ENCODE data around the gene GINM1.

Gene GINM1

DNA sequence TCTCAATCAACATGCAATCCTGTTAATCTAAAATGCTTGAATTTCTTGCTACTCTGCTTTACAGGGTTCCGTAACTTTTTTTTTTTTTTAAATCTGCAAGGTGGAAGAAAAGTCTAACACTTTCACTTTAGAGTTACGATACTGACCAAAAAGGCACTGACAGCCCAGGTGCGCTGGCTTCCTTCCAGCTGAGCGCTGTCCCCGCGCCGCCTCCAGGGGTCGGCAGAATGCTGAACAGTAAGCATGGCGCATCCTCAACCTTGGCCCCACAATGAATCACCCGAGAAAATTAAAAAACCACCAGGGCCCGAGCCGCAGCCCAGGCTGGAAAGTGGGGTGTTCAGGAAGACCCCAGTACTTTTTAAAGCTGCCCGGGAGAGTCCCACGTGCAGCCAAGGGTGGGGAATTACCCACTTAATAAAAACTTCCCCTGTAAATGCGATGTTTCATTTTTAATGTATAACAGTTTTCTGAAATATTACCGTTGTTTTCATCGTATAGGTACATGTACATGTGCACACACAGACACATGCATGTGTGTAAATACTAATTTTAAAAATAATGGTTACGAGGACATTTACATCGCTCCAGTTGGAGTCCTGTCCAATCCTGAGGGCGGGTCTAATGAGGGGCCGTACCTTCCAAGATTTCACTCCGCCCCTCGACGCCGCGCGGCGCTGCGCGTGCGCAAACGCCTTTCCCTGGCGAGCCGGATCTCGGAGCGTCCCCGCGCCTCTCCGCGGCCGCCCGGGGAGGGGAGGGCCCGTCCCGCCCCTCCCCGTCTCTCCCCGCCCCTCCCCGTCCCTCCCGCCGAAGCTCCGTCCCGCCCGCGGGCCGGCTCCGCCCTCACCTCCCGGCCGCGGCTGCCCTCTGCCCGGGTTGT, at the start of gene GINM1:
Gene GINM1 (plus strand): TSS at position 849 of the 883 bp plus-strand sequence. CDS start 40 bp downstream, outside the sequence.
- Histone ChIP-seq H3K36me3 (ENCODE audit: control insufficient read depth, insufficient read depth, low read length) (no peaks in the 10 kb centered on the region), H3K27ac (ENCODE audit: low read depth, low read length) (peak within 1 kb of the TSS; percentile 81), H3K9ac (ENCODE audit: low read length) (peak within 1 kb of the TSS; percentile 95), H3K27me3 (ENCODE audit: control insufficient read depth, insufficient read depth, low read length) (no peaks in the 10 kb centered on the region), H3K4me3 (ENCODE audit: low read length) (peak within 1 kb of the TSS; percentile 91), H3K4me1 (ENCODE audit: control insufficient read depth, insufficient read depth, low read length) (no peaks in the 10 kb centered on the region)

DNA sequence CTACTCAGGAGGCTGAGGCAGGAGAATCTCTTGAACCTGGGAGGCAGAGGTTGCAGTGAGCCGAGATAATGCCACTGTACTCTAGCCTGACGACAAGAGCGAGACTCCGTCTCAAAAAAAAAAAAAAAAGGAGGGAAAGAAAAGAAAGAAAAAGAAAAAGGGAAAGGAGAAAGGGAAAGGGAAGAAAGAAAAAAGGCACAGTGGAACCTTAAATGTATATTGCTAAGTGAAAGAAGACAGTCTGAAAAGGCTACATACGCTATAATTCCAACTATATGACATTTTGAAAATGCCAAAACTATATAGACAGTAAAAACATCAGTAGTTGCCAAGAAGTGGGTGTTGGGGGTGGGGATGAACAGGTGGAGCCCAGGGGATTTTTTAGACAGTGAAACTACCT, 36.5 kb upstream of the GINM1 start:
- no peak overlapping the region for H3K27ac ChIP-seq (ENCODE audit: low read depth, low read length)
- H3K9ac ChIP-seq (ENCODE audit: low read length): no peak overlapping the region
- no peak overlapping the region for H3K4me3 ChIP-seq (ENCODE audit: low read length)
- H3K27me3 ChIP-seq (ENCODE audit: control insufficient read depth, insufficient read depth, low read length): no peaks in the 10 kb centered on the region
- peaks cover 8% of the 10 kb centered on the region for H3K36me3 ChIP-seq (ENCODE audit: control insufficient read depth, insufficient read depth, low read length)
- H3K4me1 ChIP-seq (ENCODE audit: control insufficient read depth, insufficient read depth, low read length): no peaks in the 10 kb centered on the region

GRCh38 chr6:149534742-149535141, 31.4 kb upstream of the GINM1 start:
- Histone ChIP-seq H3K4me1 (ENCODE audit: control insufficient read depth, insufficient read depth, low read length) (no peaks in the 10 kb centered on the region), H3K9ac (ENCODE audit: low read length) (no peak overlapping the region), H3K27ac (ENCODE audit: low read depth, low read length) (no peak overlapping the region), H3K36me3 (ENCODE audit: control insufficient read depth, insufficient read depth, low read length) (peaks cover 28% of the 10 kb centered on the region), H3K4me3 (ENCODE audit: low read length) (no peak overlapping the region), H3K27me3 (ENCODE audit: control insufficient read depth, insufficient read depth, low read length) (no peaks in the 10 kb centered on the region)

DNA sequence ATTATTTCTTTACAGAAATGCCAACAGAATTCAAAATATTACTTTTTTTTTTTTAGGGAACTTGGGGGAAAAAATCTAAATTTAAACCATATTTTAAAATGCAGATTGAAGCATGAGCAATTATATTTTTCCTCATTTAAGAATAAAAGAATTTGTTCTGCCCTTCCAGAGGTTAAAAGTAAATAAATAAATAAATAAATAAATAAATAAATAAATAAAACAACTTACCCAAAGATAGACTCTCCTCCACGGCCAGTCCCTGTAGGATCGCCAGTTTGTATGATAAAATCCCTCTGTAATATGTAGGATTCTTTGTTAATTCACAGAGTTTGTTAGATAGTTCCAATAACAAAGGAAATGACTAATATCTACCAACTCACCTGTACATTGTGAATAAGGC, 25.0 kb upstream of the GINM1 start:
- no peaks in the 10 kb centered on the region for H3K27me3 ChIP-seq (ENCODE audit: control insufficient read depth, insufficient read depth, low read length)
- no peak overlapping the region for H3K9ac ChIP-seq (ENCODE audit: low read length)
- H3K4me1 ChIP-seq (ENCODE audit: control insufficient read depth, insufficient read depth, low read length): peaks cover 11% of the 10 kb centered on the region
- H3K27ac ChIP-seq (ENCODE audit: low read depth, low read length): no peak overlapping the region
- peaks cover 18% of the 10 kb centered on the region for H3K36me3 ChIP-seq (ENCODE audit: control insufficient read depth, insufficient read depth, low read length)
- no peak overlapping the region for H3K4me3 ChIP-seq (ENCODE audit: low read length)

DNA sequence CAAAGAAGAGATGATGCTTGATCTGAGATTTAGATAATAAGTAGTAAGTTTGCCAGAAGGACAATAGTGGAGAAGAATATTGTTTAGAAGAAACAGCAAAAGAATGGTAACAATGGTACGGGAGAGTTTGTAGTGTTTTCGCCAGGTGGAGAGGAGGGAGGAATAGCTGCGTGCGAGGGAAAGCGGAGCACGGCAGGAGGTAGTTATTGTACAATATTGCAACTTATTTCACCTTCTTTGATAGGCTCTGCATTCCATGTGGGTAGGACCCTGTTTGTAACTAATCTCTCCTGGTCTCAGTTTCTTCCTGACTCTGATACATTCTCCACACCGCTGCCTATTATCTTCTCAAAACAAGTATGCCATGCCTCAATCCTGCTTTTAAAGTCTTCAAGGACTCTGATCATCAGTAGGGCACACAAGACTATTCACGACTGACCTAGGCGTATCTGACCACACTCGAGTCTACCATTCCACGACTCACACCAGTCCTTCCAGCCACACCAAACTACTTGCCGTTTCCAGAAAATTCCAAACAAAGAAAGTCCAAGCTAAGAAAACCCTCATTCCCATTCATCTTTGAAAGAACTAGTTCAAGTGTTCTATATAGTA, 21.4 kb upstream of the GINM1 start:
- H3K4me1 ChIP-seq (ENCODE audit: control insufficient read depth, insufficient read depth, low read length): peaks cover 14% of the 10 kb centered on the region
- H3K27ac ChIP-seq (ENCODE audit: low read depth, low read length): no peak overlapping the region
- no peaks in the 10 kb centered on the region for H3K36me3 ChIP-seq (ENCODE audit: control insufficient read depth, insufficient read depth, low read length)
- peak overlapping the region; percentile 93 for H3K4me3 ChIP-seq (ENCODE audit: low read length)
- H3K27me3 ChIP-seq (ENCODE audit: control insufficient read depth, insufficient read depth, low read length): no peaks in the 10 kb centered on the region
- peak overlapping the region; percentile 0 for H3K9ac ChIP-seq (ENCODE audit: low read length)

GRCh38 chr6:149545258-149545753, 20.9 kb upstream of the GINM1 start:
- H3K4me3 ChIP-seq (ENCODE audit: low read length): peak overlapping the region; percentile 93
- peak overlapping the region; percentile 97 for H3K27ac ChIP-seq (ENCODE audit: low read depth, low read length)
- peaks cover 14% of the 10 kb centered on the region for H3K4me1 ChIP-seq (ENCODE audit: control insufficient read depth, insufficient read depth, low read length)
- H3K27me3 ChIP-seq (ENCODE audit: control insufficient read depth, insufficient read depth, low read length): no peaks in the 10 kb centered on the region
- peak overlapping the region; percentile 98 for H3K9ac ChIP-seq (ENCODE audit: low read length)
- H3K36me3 ChIP-seq (ENCODE audit: control insufficient read depth, insufficient read depth, low read length): no peaks in the 10 kb centered on the region

- Histone ChIP-seq H3K36me3 (ENCODE audit: control insufficient read depth, insufficient read depth, low read length) (no peaks in the 10 kb centered on the region), H3K27me3 (ENCODE audit: control insufficient read depth, insufficient read depth, low read length) (no peaks in the 10 kb centered on the region), H3K4me1 (ENCODE audit: control insufficient read depth, insufficient read depth, low read length) (peaks cover 14% of the 10 kb centered on the region), H3K27ac (ENCODE audit: low read depth, low read length) (peak within 1 kb of the TSS; percentile 97), H3K9ac (ENCODE audit: low read length) (peak within 1 kb of the TSS; percentile 98), H3K4me3 (ENCODE audit: low read length) (peak within 1 kb of the TSS; percentile 93)
These were observed 20.3 kb upstream of the GINM1 start, which contains the start of gene PPIL4 for GRCh38 chr6:149545754-149546471. TSS of gene PPIL4 (minus strand) at chr6:149546043. CDS start at chr6:149546005, 38 bp downstream.

- H3K27ac ChIP-seq (ENCODE audit: low read depth, low read length): no peak overlapping the region
- H3K27me3 ChIP-seq (ENCODE audit: control insufficient read depth, insufficient read depth, low read length): no peaks in the 10 kb centered on the region
- H3K9ac ChIP-seq (ENCODE audit: low read length): no peak overlapping the region
- no peaks in the 10 kb centered on the region for H3K4me1 ChIP-seq (ENCODE audit: control insufficient read depth, insufficient read depth, low read length)
- no peak overlapping the region for H3K4me3 ChIP-seq (ENCODE audit: low read length)
- H3K36me3 ChIP-seq (ENCODE audit: control insufficient read depth, insufficient read depth, low read length): no peaks in the 10 kb centered on the region
These were observed 14.3 kb upstream of the GINM1 start for GRCh38 chr6:149551920-149552319.

DNA sequence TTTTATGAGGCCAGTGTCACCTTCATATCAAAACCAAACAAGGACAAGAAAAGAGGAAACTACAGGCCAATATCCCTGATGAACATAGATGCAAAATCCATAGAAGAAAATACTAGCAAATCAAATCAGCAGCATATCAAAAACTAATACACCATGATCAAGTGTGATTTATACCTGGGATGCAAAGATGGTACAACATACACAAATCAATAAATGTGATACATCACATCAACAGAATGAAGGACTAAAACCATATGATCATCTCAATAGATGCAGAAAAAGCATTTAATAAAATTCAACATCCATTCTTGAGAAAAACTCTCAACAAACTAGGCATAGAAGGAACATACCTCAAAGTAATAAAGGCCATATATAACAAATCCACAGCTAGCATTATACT, 8.1 kb upstream of the GINM1 start:
- Histone ChIP-seq H3K9ac (ENCODE audit: low read length) (no peak overlapping the region), H3K27ac (ENCODE audit: low read depth, low read length) (no peak overlapping the region), H3K27me3 (ENCODE audit: control insufficient read depth, insufficient read depth, low read length) (no peaks in the 10 kb centered on the region), H3K4me1 (ENCODE audit: control insufficient read depth, insufficient read depth, low read length) (no peaks in the 10 kb centered on the region), H3K4me3 (ENCODE audit: low read length) (no peak overlapping the region), H3K36me3 (ENCODE audit: control insufficient read depth, insufficient read depth, low read length) (no peaks in the 10 kb centered on the region)

GRCh38 chr6:149559389-149559788, 6.8 kb upstream of the GINM1 start:
- Histone ChIP-seq H3K9ac (ENCODE audit: low read length) (no peak overlapping the region), H3K4me3 (ENCODE audit: low read length) (no peak overlapping the region), H3K27ac (ENCODE audit: low read depth, low read length) (no peak overlapping the region), H3K4me1 (ENCODE audit: control insufficient read depth, insufficient read depth, low read length) (no peaks in the 10 kb centered on the region), H3K27me3 (ENCODE audit: control insufficient read depth, insufficient read depth, low read length) (no peaks in the 10 kb centered on the region), H3K36me3 (ENCODE audit: control insufficient read depth, insufficient read depth, low read length) (no peaks in the 10 kb centered on the region)

DNA sequence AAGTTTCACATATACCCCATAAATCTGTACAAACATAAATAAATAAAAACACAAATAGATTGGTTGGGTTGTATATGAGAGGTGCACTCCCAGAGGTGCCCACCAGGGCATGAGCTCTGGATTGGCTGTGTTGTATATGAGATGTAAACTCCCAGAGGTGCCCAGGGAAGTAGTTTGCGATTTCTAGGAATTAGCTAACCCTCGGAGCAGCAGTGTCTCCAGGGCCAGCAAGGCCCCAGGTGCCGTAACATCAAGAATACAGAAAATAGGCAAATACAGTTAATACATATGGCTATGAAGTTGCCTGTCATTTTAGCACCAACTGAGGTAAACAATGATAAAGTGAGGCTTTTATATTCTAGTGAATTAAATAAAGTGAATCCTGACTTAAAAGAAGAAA, 5.4 kb upstream of the GINM1 start:
- Histone ChIP-seq H3K4me3 (ENCODE audit: low read length) (no peak overlapping the region), H3K4me1 (ENCODE audit: control insufficient read depth, insufficient read depth, low read length) (no peaks in the 10 kb centered on the region), H3K9ac (ENCODE audit: low read length) (no peak overlapping the region), H3K27me3 (ENCODE audit: control insufficient read depth, insufficient read depth, low read length) (no peaks in the 10 kb centered on the region), H3K36me3 (ENCODE audit: control insufficient read depth, insufficient read depth, low read length) (no peaks in the 10 kb centered on the region), H3K27ac (ENCODE audit: low read depth, low read length) (no peak overlapping the region)

DNA sequence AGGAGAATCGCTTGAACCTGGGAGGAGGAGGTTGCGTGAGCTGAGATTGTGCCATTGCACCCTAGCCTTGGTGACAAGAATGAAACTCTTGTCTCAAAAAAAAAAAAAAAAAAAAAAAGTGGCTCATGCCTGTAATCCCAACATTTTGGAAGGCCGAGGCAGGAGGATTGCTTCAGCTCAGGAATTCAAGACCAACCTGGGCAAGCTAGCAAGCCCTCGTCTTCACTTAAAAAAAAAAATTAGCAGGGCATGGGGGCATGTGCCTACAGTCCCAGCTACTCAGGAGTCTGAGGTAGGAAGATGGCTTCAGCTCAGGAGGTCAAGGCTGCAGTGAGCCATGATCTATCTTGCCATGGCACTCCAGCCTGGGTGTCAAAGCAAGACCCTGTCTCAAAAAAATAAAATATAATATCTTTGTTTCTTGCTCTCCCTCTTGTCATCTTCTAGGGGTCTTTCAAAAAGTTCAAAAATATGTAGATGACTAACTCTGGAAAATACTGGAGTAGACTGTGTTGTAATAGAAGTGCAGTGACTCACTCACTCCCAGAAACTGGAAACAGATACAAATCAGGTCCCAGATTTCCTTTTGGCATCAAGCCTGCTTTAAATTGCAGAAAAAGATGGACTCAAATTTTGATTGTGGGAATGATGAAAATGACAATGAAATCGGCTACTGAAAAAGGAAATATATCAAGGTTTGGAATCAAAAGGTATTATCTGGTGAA, 2.8 kb upstream of the GINM1 start:
- Histone ChIP-seq H3K27me3 (ENCODE audit: control insufficient read depth, insufficient read depth, low read length) (no peaks in the 10 kb centered on the region), H3K9ac (ENCODE audit: low read length) (no peak overlapping the region), H3K36me3 (ENCODE audit: control insufficient read depth, insufficient read depth, low read length) (no peaks in the 10 kb centered on the region), H3K4me1 (ENCODE audit: control insufficient read depth, insufficient read depth, low read length) (no peaks in the 10 kb centered on the region), H3K4me3 (ENCODE audit: low read length) (no peak overlapping the region), H3K27ac (ENCODE audit: low read depth, low read length) (no peak overlapping the region)

Measured in rectal smooth muscle tissue (tissue), 1 donor.